B cell (primary cell): ENCODE measurements around the gene CYTH2. TPM values are rescaled to one million over a fixed set of nuclear protein-coding genes. Genes with fewer than 3 reads are reported as not detected.

Source experiments
- ATAC-seq: fragments of 200-7000 bp; cut with Tn5 transposase; one replicate; pipeline ENCODE4 v1.10.0; 2021; ENCODE audit warnings: low read depth, mild to moderate bottlenecking, moderate number of reproducible peaks, moderate library complexity
- CTCF ChIA-PET: fragments of 350-600 bp; sonication (Branson Sonifier 250); formaldehyde crosslinking; loops from one replicate; lab custom pipeline; 2021; ENCODE audit warnings: antibody characterized with exemption, inconsistent platforms; lab: Charles Lee
- POLR2A ChIA-PET: fragments of 350-600 bp; sonication (Branson Sonifier 250); formaldehyde crosslinking; loops from one replicate; lab custom pipeline; 2021; ENCODE audit warnings: antibody characterized with exemption; lab: Charles Lee
- DNase-seq: peaks from one replicate; pipeline ENCODE4 v3.0.0; 2013
- H2AFZ ChIP-seq: 2 replicates; pipeline ENCODE4 v1.6.1; 2012; ENCODE audit warnings: mild to moderate bottlenecking, low read depth, low read length; ENCODE audit not compliant: insufficient read depth, poor library complexity, severe bottlenecking
- H3K27ac ChIP-seq, 2 donors: 1 replicate in 1 of 2; 2 replicates in 1 of 2; pipeline ENCODE4 v1.5.1; 2012 to 2013; ENCODE audit warnings: low read length in 2 of 2, mild to moderate bottlenecking in 2 of 2, moderate library complexity in 1 of 2
- H3K27me3 ChIP-seq, 4 experiments: fragments of 200-600 bp in 1 of 4; sonication (generic) in 1 of 4; replicated peaks in 1 of 4; 1 replicate in 2 of 4; 2 replicates in 2 of 4; pipeline versions ENCODE4 v1.6.1 to v1.7.0; 2013 to 2016; ENCODE audit warnings: low read length in 3 of 4, mild to moderate bottlenecking in 2 of 4, mixed read lengths in 1 of 4, moderate library complexity in 1 of 4; ENCODE audit not compliant: insufficient read depth in 4 of 4, control insufficient read depth in 3 of 4; ENCODE audit errors: control extremely low read depth in 1 of 4
- H3K36me3 ChIP-seq, 2 experiments: replicated peaks in 1 of 2; 1 replicate in 1 of 2; 2 replicates in 1 of 2; pipeline versions ENCODE4 v1.6.1 to v1.7.1; 2013; ENCODE audit warnings: low read length in 1 of 2; ENCODE audit not compliant: insufficient read depth in 2 of 2, control insufficient read depth in 1 of 2; ENCODE audit errors: control extremely low read depth in 1 of 2, extremely low read depth in 1 of 2
- H3K4me1 ChIP-seq, 2 donors: fragments of 200-600 bp in 1 of 2; sonication (generic) in 1 of 2; 1 replicate in 1 of 2; 2 replicates in 1 of 2; pipeline versions ENCODE4 v1.5.1 to v1.6.1; 2013 to 2017; ENCODE audit warnings: low read length in 2 of 2; ENCODE audit not compliant: control insufficient read depth in 2 of 2, insufficient read depth in 2 of 2
- H3K4me2 ChIP-seq: replicated peaks from 2 replicates; pipeline ENCODE3; 2012; ENCODE audit warnings: mild to moderate bottlenecking, low read depth, low read length; ENCODE audit not compliant: poor library complexity, severe bottlenecking
- H3K4me3 ChIP-seq, 5 experiments: fragments of 200-600 bp in 1 of 5; sonication (generic) in 1 of 5; 1 replicate in 3 of 5; 2 replicates in 2 of 5; pipeline versions ENCODE4 v1.5.1 to v1.7.0; 2011 to 2016; ENCODE audit warnings: low read length in 4 of 5, mild to moderate bottlenecking in 4 of 5, low read depth in 2 of 5, control low read depth in 1 of 5, moderate library complexity in 1 of 5; ENCODE audit not compliant: insufficient read depth in 1 of 5; ENCODE audit errors: control extremely low read depth in 1 of 5, extremely low read depth in 1 of 5
- H3K79me2 ChIP-seq: fragments of 200-600 bp; sonication (generic); one replicate; pipeline ENCODE4 v1.6.0; 2016; ENCODE audit warnings: low read length; ENCODE audit not compliant: control insufficient read depth, insufficient read depth
- H3K9ac ChIP-seq: fragments of 200-600 bp; sonication (generic); 2 replicates; pipeline ENCODE4 v1.6.1; 2017; ENCODE audit warnings: mild to moderate bottlenecking, low read length, moderate library complexity
- H3K9me3 ChIP-seq, 3 donors: one replicate each; pipeline versions ENCODE4 v1.6.1 to v1.7.1; 2013; ENCODE audit warnings: low read length in 2 of 3; ENCODE audit not compliant: control insufficient read depth in 2 of 3, insufficient read depth in 1 of 3; ENCODE audit errors: control extremely low read depth in 1 of 3
- H4K20me1 ChIP-seq: 2 replicates; pipeline ENCODE4 v1.6.0; 2012; ENCODE audit warnings: mild to moderate bottlenecking, low read length; ENCODE audit not compliant: insufficient read depth, control insufficient read depth, poor library complexity, severe bottlenecking
- H3K27ac Mint-ChIP-seq: one replicate; pipeline ENCODE4 v1.8.0; 2021; ENCODE audit warnings: mixed read lengths
- H3K27me3 Mint-ChIP-seq: one replicate; pipeline ENCODE4 v1.8.0; 2021; ENCODE audit warnings: mixed read lengths
- H3K4me1 Mint-ChIP-seq: one replicate; pipeline ENCODE4 v1.8.0; 2021; ENCODE audit warnings: mixed read lengths
- H3K4me3 Mint-ChIP-seq: one replicate; pipeline ENCODE4 v1.8.0; 2021; ENCODE audit warnings: mixed read lengths
- H3K9me3 Mint-ChIP-seq: one replicate; pipeline ENCODE4 v1.8.0; 2022; ENCODE audit warnings: mixed read lengths; ENCODE audit not compliant: insufficient read depth
- EZH2 ChIP-seq: IDR thresholded peaks from 2 replicates; pipeline ENCODE4 v1.6.1; 2012; ENCODE audit warnings: borderline replicate concordance, low read depth, mild to moderate bottlenecking, moderate library complexity, low read length; ENCODE audit not compliant: insufficient read depth, poor library complexity, severe bottlenecking
- WGBS: methylation state at CpG from one replicate; pipeline ENCODE4 v1.1.5; 2013; ENCODE audit warnings: missing lambda C conversion rate; ENCODE audit not compliant: insufficient coverage; 5-methylcytosine and 5-hydroxymethylcytosine counted together
- intact Hi-C: fragments of 100-400 bp; cut with micrococcal nuclease; formaldehyde crosslinking; loops from one replicate; pipeline ENCODE4 v1.10.0; 2022
- polyA plus RNA-seq: library from polyadenylated mRNA; depleted of rRNA; stranded (reverse); fragments of >200 nt; gene quantifications from 2 replicates; pipeline ENCODE4 v1.2.3, GENCODE V29; 2012
- total RNA-seq, 2 donors: library from RNA; stranded (reverse); fragments of 120-200 nt in 1 of 2; gene quantifications; 1 replicate in 1 of 2; 2 replicates in 1 of 2; pipeline versions ENCODE4 v1.2.3 to v1.2.4, GENCODE V29; 2013 to 2022
- TF ChIP-seq, protein P1 (sequence below): fragments of 200-600 bp; IDR thresholded peaks from one replicate; pipeline ENCODE4 v1.8.0; 2022; ENCODE audit warnings: antibody characterized with exemption, mild to moderate bottlenecking

Gene CYTH2
- total and polyA plus RNA-seq, 2 donors (not counting 1 experiment from before 2014, with no cell fraction given): 40.7 to 56.0 TPM

DNA sequence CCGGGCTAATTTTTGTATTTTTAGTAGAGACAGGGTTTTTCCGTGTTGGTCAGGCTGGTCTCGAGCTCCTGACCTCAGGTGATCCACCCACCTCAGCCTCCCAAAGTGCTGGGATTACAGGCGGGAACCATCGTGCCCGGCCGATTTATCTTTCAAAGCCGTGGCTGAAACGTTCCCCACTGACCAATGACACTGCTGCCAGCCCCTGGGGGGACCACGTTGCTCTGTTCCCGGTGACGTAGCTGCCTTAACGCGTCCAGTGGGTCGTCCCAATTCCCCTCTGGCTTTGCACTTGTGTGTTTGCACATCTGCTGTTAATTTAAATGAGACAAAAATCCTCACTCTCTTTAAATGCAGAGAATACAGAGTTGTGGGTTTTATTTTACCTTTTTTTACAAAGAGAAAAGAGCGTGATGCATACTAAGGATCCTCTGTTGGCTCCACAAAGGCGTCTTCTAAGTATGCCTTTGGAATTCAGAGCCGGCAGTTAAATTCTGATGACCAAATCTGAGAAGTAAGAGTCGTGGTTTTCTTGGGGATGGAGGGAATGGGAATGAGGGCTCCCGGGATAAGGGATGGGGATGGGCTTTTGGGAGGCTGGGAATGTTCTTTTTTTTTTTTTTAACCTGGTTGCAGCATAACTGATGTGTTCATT, 61.0 kb downstream of the CYTH2 start:
- TF ChIP-seq, protein P1, sequence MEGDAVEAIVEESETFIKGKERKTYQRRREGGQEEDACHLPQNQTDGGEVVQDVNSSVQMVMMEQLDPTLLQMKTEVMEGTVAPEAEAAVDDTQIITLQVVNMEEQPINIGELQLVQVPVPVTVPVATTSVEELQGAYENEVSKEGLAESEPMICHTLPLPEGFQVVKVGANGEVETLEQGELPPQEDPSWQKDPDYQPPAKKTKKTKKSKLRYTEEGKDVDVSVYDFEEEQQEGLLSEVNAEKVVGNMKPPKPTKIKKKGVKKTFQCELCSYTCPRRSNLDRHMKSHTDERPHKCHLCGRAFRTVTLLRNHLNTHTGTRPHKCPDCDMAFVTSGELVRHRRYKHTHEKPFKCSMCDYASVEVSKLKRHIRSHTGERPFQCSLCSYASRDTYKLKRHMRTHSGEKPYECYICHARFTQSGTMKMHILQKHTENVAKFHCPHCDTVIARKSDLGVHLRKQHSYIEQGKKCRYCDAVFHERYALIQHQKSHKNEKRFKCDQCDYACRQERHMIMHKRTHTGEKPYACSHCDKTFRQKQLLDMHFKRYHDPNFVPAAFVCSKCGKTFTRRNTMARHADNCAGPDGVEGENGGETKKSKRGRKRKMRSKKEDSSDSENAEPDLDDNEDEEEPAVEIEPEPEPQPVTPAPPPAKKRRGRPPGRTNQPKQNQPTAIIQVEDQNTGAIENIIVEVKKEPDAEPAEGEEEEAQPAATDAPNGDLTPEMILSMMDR: no peak
- TF ChIP-seq EZH2: no peak
- Histone ChIP-seq H3K27ac (no peak overlapping the region), H3K36me3 (no peaks in the 10 kb centered on the region), H3K4me3 (no peak overlapping the region), H3K4me1 (no peaks in the 10 kb centered on the region), H3K9me3 (peaks cover 0 to 30% (median 16%) of the 10 kb centered on the region in 3 donors), H3K9ac (no peak overlapping the region), H3K79me2 (no peaks in the 10 kb centered on the region), H3K27me3 (peaks cover 0 to 12% (median 0%) of the 10 kb centered on the region in 4 experiments), H4K20me1 (no peaks in the 10 kb centered on the region), H2AFZ (no peak overlapping the region), H3K4me2 (no peak overlapping the region)
- 71% methylated on average over 16 of the region's 20 CpGs for WGBS
- intact Hi-C loops: no loop called here
- no peaks in the 10 kb centered on the region for H3K4me1 Mint-ChIP-seq
- no peak for ATAC-seq
- ChIA-PET POLR2A (no interaction called here), CTCF (interaction anchor here (0.6 kb wide), 1 partner anchor 35 kb away, joined by 4 read pairs; no protein-coding TSS in a partner anchor)
- H3K9me3 Mint-ChIP-seq: peaks cover 2% of the 10 kb centered on the region
- H3K27ac Mint-ChIP-seq: no peak overlapping the region
- H3K27me3 Mint-ChIP-seq: peaks cover 7% of the 10 kb centered on the region
- no peak overlapping the region for H3K4me3 Mint-ChIP-seq
- no peak for DNase-seq

DNA sequence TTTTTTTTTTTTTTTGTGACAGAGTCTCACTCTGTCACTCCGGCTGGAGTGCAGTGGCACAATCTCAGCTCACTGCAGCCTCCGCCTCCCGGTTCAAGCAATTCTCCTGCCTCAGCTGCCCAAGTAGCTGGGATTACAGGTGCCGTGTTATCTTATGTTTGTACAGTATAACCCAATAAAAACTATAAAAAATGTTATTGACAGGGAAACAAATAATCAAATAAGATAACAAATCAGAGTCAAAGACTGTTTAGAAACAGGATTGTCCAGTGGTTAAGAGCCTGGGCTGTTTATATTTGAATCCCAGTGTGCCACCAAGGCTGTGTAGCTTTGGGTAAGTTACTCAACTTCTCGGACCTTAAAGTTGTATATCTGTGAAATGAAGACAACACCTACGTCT, 61.6 kb downstream of the CYTH2 start:
- POLR2A ChIA-PET: no interaction called here
- H3K9ac ChIP-seq: no peak overlapping the region
- H3K9me3 Mint-ChIP-seq: peaks cover 2% of the 10 kb centered on the region
- H3K27me3 ChIP-seq: peaks cover 0 to 12% (median 0%) of the 10 kb centered on the region in 4 experiments
- H3K27ac Mint-ChIP-seq: no peak overlapping the region
- no peak overlapping the region for H3K27ac ChIP-seq
- no peaks in the 10 kb centered on the region for H4K20me1 ChIP-seq
- H3K36me3 ChIP-seq: no peaks in the 10 kb centered on the region
- DNase-seq: no peak
- TF ChIP-seq EZH2: no peak
- TF ChIP-seq, protein P1: no peak
- 80% methylated on average over 2 of the region's 6 CpGs for WGBS
- H3K27me3 Mint-ChIP-seq: peaks cover 7% of the 10 kb centered on the region
- no peaks in the 10 kb centered on the region for H3K4me1 ChIP-seq
- H3K4me3 ChIP-seq: no peak overlapping the region
- no peak overlapping the region for H3K4me3 Mint-ChIP-seq
- no peak for ATAC-seq
- H3K79me2 ChIP-seq: no peaks in the 10 kb centered on the region
- intact Hi-C loops: no loop called here
- no peaks in the 10 kb centered on the region for H3K4me1 Mint-ChIP-seq
- H3K4me2 ChIP-seq: no peak overlapping the region
- H3K9me3 ChIP-seq: peaks cover 0 to 30% (median 16%) of the 10 kb centered on the region in 3 donors
- CTCF ChIA-PET: interaction anchor here (0.6 kb wide), 1 partner anchor 35 kb away, joined by 4 read pairs; no protein-coding TSS in a partner anchor
- H2AFZ ChIP-seq: no peak overlapping the region
